CD8-positive, alpha-beta memory T cell (primary cell): ENCODE data around the gene GJB5. TPM values are rescaled to one million over a fixed set of nuclear protein-coding genes. Genes with fewer than 3 reads are reported as not detected.

Source experiments
- CTCF ChIA-PET: fragments of 350-600 bp; sonication (Branson Sonifier 250); formaldehyde crosslinking; loops from one replicate; lab custom pipeline; 2021; ENCODE audit warnings: antibody characterized with exemption; lab: Charles Lee
- POLR2A ChIA-PET: fragments of 350-600 bp; sonication (Branson Sonifier 250); formaldehyde crosslinking; loops from one replicate; lab custom pipeline; 2021; ENCODE audit warnings: antibody characterized with exemption; lab: Charles Lee
- DNase-seq, 5 donors: peaks; one replicate each; pipeline versions ENCODE4 v3.0.0 to v3.0.0-alpha.2; 2020 to 2022; ENCODE audit warnings: mixed read lengths in 1 of 5
- H3K27ac ChIP-seq: one replicate; pipeline ENCODE4 v1.7.0; 2013; ENCODE audit warnings: low read depth, mild to moderate bottlenecking, low read length, moderate library complexity
- H3K27me3 ChIP-seq: 2 replicates; pipeline ENCODE4 v1.7.0; 2013; ENCODE audit warnings: low read length, mild to moderate bottlenecking; ENCODE audit not compliant: insufficient read depth, poor library complexity, severe bottlenecking
- H3K36me3 ChIP-seq: 2 replicates; pipeline ENCODE4 v1.7.0; 2013; ENCODE audit warnings: mild to moderate bottlenecking, low read length, moderate library complexity; ENCODE audit not compliant: insufficient read depth
- H3K4me1 ChIP-seq: 2 replicates; pipeline ENCODE4 v1.7.0; 2013; ENCODE audit warnings: mild to moderate bottlenecking, low read length, moderate library complexity; ENCODE audit not compliant: insufficient read depth
- H3K4me3 ChIP-seq: 2 replicates; pipeline ENCODE4 v1.7.0; 2013; ENCODE audit warnings: mild to moderate bottlenecking, low read length
- H3K9me3 ChIP-seq: 2 replicates; pipeline ENCODE4 v1.7.0; 2013; ENCODE audit warnings: mild to moderate bottlenecking, low read length
- H3K27ac Mint-ChIP-seq, 8 donors: one replicate each; pipeline ENCODE4 v1.8.0; 2020 to 2021; ENCODE audit warnings: mixed read lengths in 8 of 8, mild to moderate bottlenecking in 6 of 8, inconsistent platforms in 3 of 8, moderate library complexity in 3 of 8
- H3K27me3 Mint-ChIP-seq, 2 donors: one replicate each; pipeline ENCODE4 v1.8.0; 2020 to 2021; ENCODE audit warnings: mixed read lengths in 2 of 2, mild to moderate bottlenecking in 1 of 2, moderate library complexity in 1 of 2
- H3K36me3 Mint-ChIP-seq, 3 donors: one replicate each; pipeline ENCODE4 v1.8.0; 2020 to 2021; ENCODE audit warnings: mixed read lengths in 3 of 3, inconsistent platforms in 1 of 3, mild to moderate bottlenecking in 1 of 3
- H3K4me1 Mint-ChIP-seq, 3 donors: one replicate each; pipeline ENCODE4 v1.8.0; 2020 to 2021; ENCODE audit warnings: mixed read lengths in 3 of 3, inconsistent platforms in 1 of 3, mild to moderate bottlenecking in 1 of 3
- H3K4me3 Mint-ChIP-seq, 7 donors: one replicate each; pipeline ENCODE4 v1.8.0; 2020 to 2021; ENCODE audit warnings: mixed read lengths in 7 of 7, mild to moderate bottlenecking in 6 of 7, moderate library complexity in 4 of 7, inconsistent platforms in 2 of 7
- H3K9me3 Mint-ChIP-seq, 5 donors: one replicate each; pipeline ENCODE4 v1.8.0; 2020 to 2022; ENCODE audit warnings: mixed read lengths in 5 of 5, mild to moderate bottlenecking in 3 of 5, moderate library complexity in 2 of 5, inconsistent platforms in 1 of 5
- polyA plus RNA-seq: library from polyadenylated mRNA; unstranded; fragments of 300-500 nt; fragmentation: Illumina TruSeq; gene quantifications from one replicate; pipeline ENCODE4 v1.2.3, GENCODE V29; 2021
- total RNA-seq, 2 experiments: library from RNA; stranded (reverse); gene quantifications; one replicate each; pipeline ENCODE4 v1.2.3, GENCODE V29; 2021

GJB5 gene
- total RNA-seq (not detected), polyA plus RNA-seq (not detected)

- H3K9me3 ChIP-seq: no peaks in the 10 kb centered on the region
- Mint-ChIP-seq H3K4me1 (no peaks in the 10 kb centered on the region), H3K27me3 (peaks cover 5 to 28% of the 10 kb centered on the region in 2 donors), H3K9me3 (no peaks in the 10 kb centered on the region), H3K27ac (no peak within 1 kb of the TSS), H3K4me3 (no peak within 1 kb of the TSS), H3K36me3 (no peaks in the 10 kb centered on the region)
- no peaks in the 10 kb centered on the region for H3K4me1 ChIP-seq
- no peaks in the 10 kb centered on the region for H3K36me3 ChIP-seq
- ChIA-PET POLR2A (no interaction called here), CTCF (interaction anchor here (2.5 kb wide), 1 partner anchor 12 kb away, joined by 9 read pairs; no protein-coding TSS in a partner anchor)
- no peaks in the 10 kb centered on the region for H3K27me3 ChIP-seq
- no peak within 1 kb of the TSS for H3K4me3 ChIP-seq
- no peak for DNase-seq
- H3K27ac ChIP-seq: no peak within 1 kb of the TSS
These were observed at the start of gene GJB5 for GRCh38 chr1:34754964-34755637. TSS of gene GJB5 (plus strand) at chr1:34755047. CDS start at chr1:34757331, 2,284 bp downstream.

- Mint-ChIP-seq H3K9me3 (no peaks in the 10 kb centered on the region), H3K4me3 (no peak overlapping the region), H3K27ac (no peak overlapping the region), H3K36me3 (no peaks in the 10 kb centered on the region), H3K27me3 (peaks cover 8 to 35% of the 10 kb centered on the region in 2 donors), H3K4me1 (no peaks in the 10 kb centered on the region)
- no peak for DNase-seq
- no peaks in the 10 kb centered on the region for H3K36me3 ChIP-seq
- H3K27me3 ChIP-seq: no peaks in the 10 kb centered on the region
- no peak overlapping the region for H3K27ac ChIP-seq
- H3K9me3 ChIP-seq: no peaks in the 10 kb centered on the region
- H3K4me1 ChIP-seq: no peaks in the 10 kb centered on the region
- POLR2A ChIA-PET: no interaction called here
- CTCF ChIA-PET: no interaction called here
- H3K4me3 ChIP-seq: no peak overlapping the region
These were observed 49.8 kb upstream of the GJB5 start for GRCh38 chr1:34705077-34705476.

- no peak for DNase-seq
- no peaks in the 10 kb centered on the region for H3K9me3 ChIP-seq
- H3K4me3 ChIP-seq: no peak overlapping the region
- Mint-ChIP-seq H3K4me3 (no peak overlapping the region), H3K4me1 (no peaks in the 10 kb centered on the region), H3K27ac (no peak overlapping the region), H3K9me3 (no peaks in the 10 kb centered on the region), H3K36me3 (no peaks in the 10 kb centered on the region), H3K27me3 (peaks cover 9 to 17% of the 10 kb centered on the region in 2 donors)
- H3K27ac ChIP-seq: no peak overlapping the region
- no peaks in the 10 kb centered on the region for H3K36me3 ChIP-seq
- CTCF ChIA-PET: no interaction called here
- no peaks in the 10 kb centered on the region for H3K27me3 ChIP-seq
- H3K4me1 ChIP-seq: no peaks in the 10 kb centered on the region
- POLR2A ChIA-PET: no interaction called here
These were observed 46.7 kb upstream of the GJB5 start for GRCh38 chr1:34708106-34708505.

- no peak for DNase-seq
- ChIA-PET CTCF (no interaction called here), POLR2A (no interaction called here)
- Histone ChIP-seq H3K4me1 (no peaks in the 10 kb centered on the region), H3K27ac (no peak overlapping the region), H3K27me3 (no peaks in the 10 kb centered on the region), H3K36me3 (no peaks in the 10 kb centered on the region), H3K4me3 (no peak overlapping the region), H3K9me3 (no peaks in the 10 kb centered on the region)
- no peaks in the 10 kb centered on the region for H3K4me1 Mint-ChIP-seq
- no peaks in the 10 kb centered on the region for H3K9me3 Mint-ChIP-seq
- no peak overlapping the region for H3K27ac Mint-ChIP-seq
- no peaks in the 10 kb centered on the region for H3K36me3 Mint-ChIP-seq
- H3K4me3 Mint-ChIP-seq: no peak overlapping the region
- peaks cover 12 to 13% of the 10 kb centered on the region in 2 donors for H3K27me3 Mint-ChIP-seq
These were observed 45.3 kb upstream of the GJB5 start for GRCh38 chr1:34709547-34709946.

- CTCF ChIA-PET: no interaction called here
- no peak overlapping the region for H3K4me3 Mint-ChIP-seq
- Histone ChIP-seq H3K4me1 (no peaks in the 10 kb centered on the region), H3K27me3 (no peaks in the 10 kb centered on the region), H3K36me3 (no peaks in the 10 kb centered on the region), H3K4me3 (no peak overlapping the region), H3K9me3 (no peaks in the 10 kb centered on the region), H3K27ac (no peak overlapping the region)
- POLR2A ChIA-PET: no interaction called here
- no peak for DNase-seq
- no peaks in the 10 kb centered on the region for H3K9me3 Mint-ChIP-seq
- no peaks in the 10 kb centered on the region for H3K4me1 Mint-ChIP-seq
- H3K36me3 Mint-ChIP-seq: no peaks in the 10 kb centered on the region
- H3K27me3 Mint-ChIP-seq: peaks cover 4 to 11% of the 10 kb centered on the region in 2 donors
- no peak overlapping the region for H3K27ac Mint-ChIP-seq
These were observed 44.0 kb upstream of the GJB5 start for GRCh38 chr1:34710812-34711211.

GRCh38 chr1:34711485-34711884 is 43.4 kb upstream of the GJB5 start:
- no peak overlapping the region for H3K4me3 ChIP-seq
- H3K27me3 Mint-ChIP-seq: peaks cover 3 to 9% of the 10 kb centered on the region in 2 donors
- no peaks in the 10 kb centered on the region for H3K36me3 Mint-ChIP-seq
- H3K27ac Mint-ChIP-seq: no peak overlapping the region
- no peaks in the 10 kb centered on the region for H3K36me3 ChIP-seq
- no peaks in the 10 kb centered on the region for H3K4me1 Mint-ChIP-seq
- no peaks in the 10 kb centered on the region for H3K4me1 ChIP-seq
- no peak overlapping the region for H3K4me3 Mint-ChIP-seq
- H3K9me3 Mint-ChIP-seq: no peaks in the 10 kb centered on the region
- no peak for DNase-seq
- no peak overlapping the region for H3K27ac ChIP-seq
- ChIA-PET CTCF (interaction anchor here (1.3 kb wide), 1 partner anchor 31 kb away, joined by 3 read pairs; no protein-coding TSS in a partner anchor), POLR2A (no interaction called here)
- no peaks in the 10 kb centered on the region for H3K27me3 ChIP-seq
- H3K9me3 ChIP-seq: no peaks in the 10 kb centered on the region

- H3K9me3 ChIP-seq: no peaks in the 10 kb centered on the region
- H3K27ac ChIP-seq: no peak overlapping the region
- Mint-ChIP-seq H3K9me3 (no peaks in the 10 kb centered on the region), H3K27me3 (peaks cover 7 to 9% of the 10 kb centered on the region in 2 donors), H3K4me1 (no peaks in the 10 kb centered on the region), H3K36me3 (no peaks in the 10 kb centered on the region), H3K27ac (no peak overlapping the region), H3K4me3 (no peak overlapping the region)
- no peaks in the 10 kb centered on the region for H3K4me1 ChIP-seq
- no peak for DNase-seq
- H3K4me3 ChIP-seq: no peak overlapping the region
- ChIA-PET POLR2A (no interaction called here), CTCF (interaction anchor here (1.2 to 1.3 kb wide), 2 partner anchors 19 to 31 kb away, joined by 3 read pairs; no protein-coding TSS in a partner anchor)
- no peaks in the 10 kb centered on the region for H3K27me3 ChIP-seq
- H3K36me3 ChIP-seq: no peaks in the 10 kb centered on the region
These were observed 42.7 kb upstream of the GJB5 start for GRCh38 chr1:34712007-34712688.

- Mint-ChIP-seq H3K4me1 (no peaks in the 10 kb centered on the region), H3K9me3 (no peaks in the 10 kb centered on the region), H3K36me3 (no peaks in the 10 kb centered on the region), H3K27ac (no peak overlapping the region), H3K4me3 (no peak overlapping the region), H3K27me3 (peaks cover 12 to 18% of the 10 kb centered on the region in 2 donors)
- Histone ChIP-seq H3K9me3 (no peaks in the 10 kb centered on the region), H3K36me3 (no peaks in the 10 kb centered on the region), H3K27ac (no peak overlapping the region), H3K4me1 (no peaks in the 10 kb centered on the region), H3K4me3 (no peak overlapping the region), H3K27me3 (no peaks in the 10 kb centered on the region)
- ChIA-PET POLR2A (no interaction called here), CTCF (no interaction called here)
- DNase-seq: no peak
These were observed 41.4 kb upstream of the GJB5 start for GRCh38 chr1:34713443-34713842.
